Measurements from ENCODE around the gene ALS2CL.

The ALS2CL gene

GRCh38 chr3:46664971-46665762 lies 28.3 kb downstream of the ALS2CL start:
- DNase-seq (ENCODE audit: low read depth), result no peak

DNA sequence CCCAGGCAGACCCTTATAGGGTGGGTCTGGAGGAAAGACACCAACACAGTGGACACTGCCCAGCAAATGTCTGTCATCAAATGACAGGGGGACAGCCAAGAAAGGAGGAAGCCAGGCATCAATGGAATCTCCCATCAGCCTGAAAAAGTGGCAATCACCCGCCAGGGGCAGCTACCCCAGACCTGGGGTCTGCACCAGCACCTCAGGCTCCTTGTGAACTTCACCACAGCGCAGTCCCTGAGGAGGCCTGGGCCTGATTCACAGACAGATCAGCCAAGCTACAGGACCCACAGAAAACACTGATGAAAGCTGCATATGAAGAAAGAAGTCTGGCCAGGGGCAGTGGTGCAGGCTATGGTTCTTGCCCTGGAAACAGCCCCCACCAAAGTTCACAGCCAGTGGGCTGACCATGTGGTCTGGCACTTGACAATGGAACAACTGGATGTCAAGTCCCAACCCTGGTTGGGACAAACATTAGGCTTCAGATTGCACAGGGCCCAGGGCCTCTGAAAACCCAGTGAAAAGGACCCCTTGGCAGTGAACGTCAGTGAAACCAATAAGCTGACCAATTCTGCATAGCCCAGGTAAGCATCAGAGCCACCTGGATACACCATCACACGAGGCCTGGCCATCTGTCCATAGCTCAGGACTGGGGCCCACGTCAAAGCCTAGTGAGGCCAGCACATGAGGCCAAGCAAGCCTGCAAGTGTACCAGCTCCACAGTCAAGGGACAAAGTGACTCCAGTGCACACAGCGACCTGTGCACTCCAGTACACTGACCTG lies 29.1 kb downstream of the ALS2CL start:
- DNase-seq (ENCODE audit: low read depth), result no peak

- DNase-seq (ENCODE audit: low read depth), result peak; percentile 27
These were observed 29.8 kb downstream of the ALS2CL start for GRCh38 chr3:46663591-46664135.

- peak; percentile 52 for DNase-seq (ENCODE audit: low read depth)
These were observed 30.5 kb downstream of the ALS2CL start for GRCh38 chr3:46662771-46663551.

GRCh38 chr3:46661776-46662766 lies 31.4 kb downstream of the ALS2CL start:
- DNase-seq (ENCODE audit: low read depth), result no peak

- DNase-seq (ENCODE audit: low read depth), result peak; percentile 62
These were observed 32.6 kb downstream of the ALS2CL start for GRCh38 chr3:46660543-46661523.

DNA sequence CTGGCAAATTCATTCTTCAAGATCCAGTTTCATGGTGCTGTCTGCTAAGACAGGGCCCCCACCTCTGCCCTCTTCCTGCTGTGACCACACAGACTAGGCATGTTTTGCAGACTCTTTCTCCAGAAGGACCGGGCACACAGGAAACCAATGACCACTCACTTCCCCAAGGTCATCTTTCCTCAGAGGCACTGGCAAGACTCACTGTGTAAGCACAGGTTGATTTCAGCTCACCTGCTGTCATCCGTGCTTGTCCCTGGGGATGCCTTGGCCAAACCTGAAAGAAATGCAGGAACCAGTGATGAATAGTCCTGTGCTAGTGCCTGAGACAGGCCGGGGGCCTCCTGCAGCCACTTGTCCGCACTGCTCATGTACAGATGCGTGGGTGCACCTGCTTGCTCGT lies 33.5 kb downstream of the ALS2CL start:
- DNase-seq (ENCODE audit: low read depth), result peak; percentile 36

GRCh38 chr3:46659285-46659684 lies 34.2 kb downstream of the ALS2CL start:
- DNase-seq (ENCODE audit: low read depth), result peak; percentile 61

DNA sequence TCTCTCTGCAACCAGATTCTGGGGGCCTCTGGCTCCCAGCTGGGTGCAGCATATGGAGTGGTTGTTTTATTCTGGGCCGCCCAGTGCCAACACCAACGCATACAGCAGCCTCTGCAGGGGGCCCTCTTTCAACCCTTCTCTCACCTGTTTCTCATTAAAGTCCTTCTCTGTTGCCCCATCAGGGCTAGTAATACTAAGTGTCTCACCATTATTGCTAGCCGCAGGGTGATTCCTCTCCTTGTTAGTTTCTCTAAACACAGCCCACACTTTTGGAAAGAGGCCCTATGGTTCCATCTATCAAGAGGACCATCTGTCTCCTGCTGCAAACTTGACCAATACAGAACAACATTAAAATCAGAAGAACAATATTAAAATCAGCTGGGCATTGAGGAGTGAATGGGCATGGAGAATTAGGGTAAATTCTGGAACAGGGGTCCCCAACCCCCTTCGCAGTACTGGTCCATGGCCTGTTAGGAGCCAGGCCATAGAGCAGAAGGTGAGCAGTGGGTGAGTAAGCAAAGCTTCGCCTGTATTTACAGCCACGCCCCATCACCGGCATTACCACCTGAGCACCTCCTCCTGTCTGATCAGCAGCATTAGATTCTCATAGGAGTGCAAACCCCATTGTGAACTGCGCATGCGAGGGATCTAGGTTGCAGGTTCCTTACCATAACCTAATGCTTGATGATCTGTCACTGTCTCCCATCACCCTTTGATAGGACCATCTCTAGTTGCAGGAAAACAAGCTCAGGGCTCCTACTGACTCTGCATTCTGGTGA lies 36.5 kb downstream of the ALS2CL start:
- DNase-seq (ENCODE audit: low read depth), result peak; percentile 26

DNA sequence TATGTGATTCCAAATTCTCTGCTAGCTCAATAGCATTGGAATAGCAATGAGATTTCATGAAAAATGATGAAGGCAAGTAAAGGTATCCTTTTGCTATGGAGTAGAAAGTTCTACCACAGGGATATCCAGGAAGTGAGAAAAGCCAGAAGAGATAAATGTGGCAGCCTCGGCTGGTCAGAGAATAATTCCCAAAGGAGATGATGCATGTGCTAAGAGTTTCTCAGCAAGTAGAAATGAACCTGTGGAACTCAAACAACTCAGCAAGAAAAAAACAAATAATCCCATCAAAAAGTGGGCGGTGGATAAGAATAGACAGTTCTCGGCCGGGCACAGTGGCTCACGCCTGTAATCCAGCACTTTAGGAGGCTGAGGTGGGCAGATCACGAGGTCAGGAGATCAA lies 38.2 kb downstream of the ALS2CL start:
- no peak for DNase-seq (ENCODE audit: low read depth)

DNA sequence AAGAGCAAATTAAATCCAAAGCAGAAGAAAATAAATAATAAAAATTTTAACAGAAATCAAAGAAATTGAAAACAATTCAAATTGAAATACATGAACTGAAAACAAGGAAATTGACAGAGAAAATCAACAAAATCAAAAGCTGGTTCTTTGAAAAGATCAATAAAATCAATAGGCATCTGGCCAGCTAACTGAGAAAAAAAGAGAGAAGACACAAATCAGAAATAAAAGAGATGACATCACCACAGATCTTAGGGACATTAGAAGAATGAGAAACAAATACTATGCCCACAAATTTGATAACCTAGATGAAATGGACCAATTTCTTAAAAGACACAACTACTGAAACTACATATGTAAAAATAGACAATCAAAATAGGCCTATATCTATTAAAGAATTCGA lies 42.4 kb downstream of the ALS2CL start:
- no peak for DNase-seq (ENCODE audit: low read depth)

DNA sequence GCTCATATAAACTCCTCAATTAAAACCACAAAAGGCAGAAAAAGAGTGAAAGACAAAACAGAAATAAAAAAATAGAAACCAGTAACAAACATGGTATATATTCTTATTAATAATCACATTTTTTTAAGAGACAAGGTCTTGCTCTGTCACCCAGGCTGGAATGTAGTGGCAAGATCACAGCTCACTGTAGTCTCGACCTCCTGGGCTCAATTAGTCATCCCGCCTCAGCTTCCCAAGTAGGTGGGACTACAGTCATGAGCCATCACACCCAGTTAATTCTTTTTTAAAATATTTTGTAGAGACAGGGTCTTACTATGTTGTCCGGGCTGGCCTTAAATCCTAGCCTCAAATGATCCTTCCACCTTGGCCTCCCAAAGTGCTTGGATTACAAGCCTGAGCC lies 44.0 kb downstream of the ALS2CL start:
- peak; percentile 41 for DNase-seq (ENCODE audit: low read depth)

- DNase-seq (ENCODE audit: low read depth), result no peak
These were observed 45.4 kb downstream of the ALS2CL start for GRCh38 chr3:46648096-46648495.

DNA sequence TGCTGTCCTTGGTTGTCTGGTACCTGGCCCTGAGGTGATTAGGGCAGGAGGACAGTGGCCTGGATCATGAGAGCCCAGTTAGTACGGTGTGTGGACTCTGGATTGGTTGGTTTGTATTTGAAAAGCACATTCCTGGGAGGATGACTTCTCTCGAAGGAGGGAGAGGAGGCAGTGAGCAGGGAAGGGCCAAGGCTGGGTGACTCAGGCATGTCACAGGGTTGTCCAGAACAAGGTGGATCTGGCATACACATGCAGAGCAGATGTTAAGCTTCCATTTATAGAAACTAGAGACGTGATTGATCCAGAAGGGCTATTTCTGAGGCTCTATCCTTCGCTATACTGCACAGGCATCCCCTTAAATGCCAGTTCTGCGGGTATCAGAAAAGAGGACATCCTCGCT lies 46.8 kb downstream of the ALS2CL start:
- DNase-seq (ENCODE audit: low read depth), result peak; percentile 64

- DNase-seq (ENCODE audit: low read depth), result no peak
These were observed 49.8 kb downstream of the ALS2CL start for GRCh38 chr3:46643701-46644100.

DNA sequence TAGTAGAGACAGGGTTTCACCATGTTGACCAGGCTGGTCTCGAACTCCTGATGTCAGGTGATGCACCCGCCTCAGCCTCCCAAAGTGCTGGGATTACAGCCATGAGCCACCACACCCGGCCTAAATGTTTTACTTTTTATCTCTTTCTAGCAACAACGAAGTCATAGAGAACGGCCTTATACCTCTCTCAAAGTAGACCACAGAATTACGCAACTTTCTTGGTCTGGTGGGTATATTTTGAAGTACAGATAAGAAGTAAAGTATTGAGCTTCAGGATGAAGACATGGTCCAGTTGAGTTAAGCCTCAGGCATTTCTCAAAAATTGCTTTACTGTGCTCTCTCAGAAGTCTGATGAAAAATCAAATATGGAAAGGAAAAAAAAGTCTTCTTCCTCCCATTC lies 50.5 kb downstream of the ALS2CL start:
- DNase-seq (ENCODE audit: low read depth), result no peak

DNA sequence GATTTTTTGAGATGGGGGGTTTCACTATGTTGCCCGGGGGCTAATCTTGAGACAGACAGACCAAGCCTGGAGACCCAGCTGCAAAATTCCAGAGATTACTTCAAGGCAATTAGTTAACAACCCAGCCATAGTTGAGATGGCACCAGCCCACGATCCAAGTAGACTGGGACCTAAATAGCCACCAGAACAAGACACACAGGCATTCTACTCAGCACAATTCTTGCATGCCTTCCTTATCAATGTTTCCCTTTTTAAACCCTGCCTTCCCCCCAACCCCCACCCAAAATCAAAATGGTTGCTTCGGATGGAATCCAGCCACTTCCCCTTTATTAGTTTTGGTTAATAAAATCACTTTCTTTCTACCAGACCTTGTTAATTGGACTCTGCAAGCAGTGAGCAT lies 52.6 kb downstream of the ALS2CL start:
- no peak for DNase-seq (ENCODE audit: low read depth)

- no peak for DNase-seq (ENCODE audit: low read depth)
These were observed 54.3 kb downstream of the ALS2CL start for GRCh38 chr3:46639221-46639620.

DNA sequence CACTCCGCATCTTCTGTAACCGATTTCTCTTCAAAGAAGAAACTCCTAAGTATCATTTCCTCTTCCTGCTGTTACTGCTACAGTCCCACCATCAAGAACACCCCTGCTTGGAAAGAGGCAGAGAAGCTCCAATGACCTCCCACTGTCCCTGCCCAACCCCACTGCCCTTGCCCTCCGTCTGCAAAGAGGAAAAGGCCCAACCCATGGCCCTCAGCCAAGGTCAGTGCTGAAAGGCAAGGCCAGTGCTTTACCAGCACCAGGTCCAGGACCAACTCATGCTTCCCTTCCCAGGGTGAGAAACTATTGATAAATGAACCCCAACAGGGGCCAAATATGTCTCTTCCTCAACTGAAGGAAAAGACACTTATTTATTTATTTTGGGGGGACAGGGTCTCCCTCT lies 58.6 kb downstream of the ALS2CL start:
- DNase-seq (ENCODE audit: low read depth), result no peak

Measured in EH (cell line).